ENCODE results near the gene WDR46. TPM values are rescaled to one million over a fixed set of nuclear protein-coding genes. Genes with fewer than 3 reads are reported as not detected.

The WDR46 gene
- total and polyA plus RNA-seq, 4 experiments from 2014 or later, result 60.8 to 88.9 (median 66.0) TPM

Small RNAs within 50 kb of the gene (microRNA-seq; reads per million reads assigned to microRNA genes)
- gene MIR6834 (ENCODE audit: borderline microRNAs expressed, borderline number of aligned reads, borderline replicate concordance) (not detected), gene MIR6873 (ENCODE audit: borderline microRNAs expressed, borderline number of aligned reads, borderline replicate concordance) (not detected)

Other genes with a start within 250 kb of the WDR46 start
- 10 to 100 TPM; 17.0 to 18.2 TPM for gene HLA-DPA1, start 215.6 kb downstream of the WDR46 start, total RNA-seq
- gene HLA-DPA1, start 215.6 kb downstream of the WDR46 start, polyA plus RNA-seq, result 10 to 100 TPM; 40.0 to 41.6 TPM
- gene HLA-DPB1, start 213.2 kb downstream of the WDR46 start, total RNA-seq, result 10 to 100 TPM; 14.5 to 17.2 TPM
- gene HLA-DPB1, start 213.2 kb downstream of the WDR46 start, polyA plus RNA-seq, result 10 to 100 TPM; 50.5 to 76.9 TPM
- gene COL11A2, start 96.8 kb downstream of the WDR46 start, total RNA-seq, result 1 to 10 TPM; 1.2 to 1.6 TPM
- gene COL11A2, start 96.8 kb downstream of the WDR46 start, polyA plus RNA-seq, result under 1 TPM; 0.40 to 0.49 TPM
- gene RXRB, start 88.6 kb downstream of the WDR46 start, total RNA-seq, result 10 to 100 TPM; 89.2 to 94.3 TPM
- gene RXRB, start 88.6 kb downstream of the WDR46 start, polyA plus RNA-seq, result 10 to 100 TPM in 1 of 2 donors, 1 to 10 TPM in 1; 5.6 to 11.5 TPM
- gene SLC39A7, start 88.4 kb downstream of the WDR46 start, total RNA-seq, result 10 to 100 TPM; 40.8 to 40.9 TPM
- gene SLC39A7, start 88.4 kb downstream of the WDR46 start, polyA plus RNA-seq, result 10 to 100 TPM; 22.9 to 23.1 TPM
- gene HSD17B8, start 84.6 kb downstream of the WDR46 start, total RNA-seq, result 10 to 100 TPM; 20.2 to 22.3 TPM
- gene HSD17B8, start 84.6 kb downstream of the WDR46 start, polyA plus RNA-seq, result 10 to 100 TPM; 57.4 to 77.3 TPM
- 10 to 100 TPM; 36.8 to 38.4 TPM for gene RING1, start 80.7 kb downstream of the WDR46 start, total RNA-seq
- gene RING1, start 80.7 kb downstream of the WDR46 start, polyA plus RNA-seq, result 1 to 10 TPM; 3.4 to 7.8 TPM
- gene VPS52, start 17.4 kb downstream of the WDR46 start, total RNA-seq, result 10 to 100 TPM; 89.4 to 95.7 TPM
- 10 to 100 TPM; 13.4 to 18.6 TPM for gene VPS52, start 17.4 kb downstream of the WDR46 start, polyA plus RNA-seq
- gene RPS18, start 17.2 kb downstream of the WDR46 start, total RNA-seq, result 1,000 to 10,000 TPM; 3,264 to 3,439 TPM
- 1,000 to 10,000 TPM; 8,832 to 8,968 TPM for gene RPS18, start 17.2 kb downstream of the WDR46 start, polyA plus RNA-seq
- 10 to 100 TPM; 43.3 to 46.7 TPM for gene B3GALT4, start 12.1 kb downstream of the WDR46 start, total RNA-seq
- gene B3GALT4, start 12.1 kb downstream of the WDR46 start, polyA plus RNA-seq, result 10 to 100 TPM; 22.2 to 30.5 TPM
- 10 to 100 TPM; 43.6 to 45.5 TPM for gene PFDN6, start 362 bp upstream of the WDR46 start, total RNA-seq
- gene PFDN6, start 362 bp upstream of the WDR46 start, polyA plus RNA-seq, result 10 to 100 TPM; 33.1 to 36.7 TPM
- gene RGL2, start 9.7 kb upstream of the WDR46 start, total RNA-seq, result 10 to 100 TPM; 66.8 to 67.9 TPM
- gene RGL2, start 9.7 kb upstream of the WDR46 start, polyA plus RNA-seq, result 10 to 100 TPM in 1 of 2 donors, 1 to 10 TPM in 1; 10.0 to 12.5 TPM
- gene TAPBP, start 24.8 kb upstream of the WDR46 start, total RNA-seq, result 100 to 1,000 TPM; 240 to 248 TPM
- gene TAPBP, start 24.8 kb upstream of the WDR46 start, polyA plus RNA-seq, result 100 to 1,000 TPM; 277 to 370 TPM
- gene ZBTB22, start 28.5 kb upstream of the WDR46 start, total RNA-seq, result 10 to 100 TPM; 28.6 to 28.7 TPM
- 10 to 100 TPM; 15.3 to 18.4 TPM for gene ZBTB22, start 28.5 kb upstream of the WDR46 start, polyA plus RNA-seq
- gene DAXX, start 33.7 kb upstream of the WDR46 start, total RNA-seq, result 10 to 100 TPM; 76.4 to 84.7 TPM
- gene DAXX, start 33.7 kb upstream of the WDR46 start, polyA plus RNA-seq, result 100 to 1,000 TPM in 1 of 2 donors, 10 to 100 TPM in 1; 73.1 to 125 TPM
- gene KIFC1, start 102.6 kb upstream of the WDR46 start, total RNA-seq, result under 1 TPM; 0.61 to 0.69 TPM
- gene KIFC1, start 102.6 kb upstream of the WDR46 start, polyA plus RNA-seq, result under 1 TPM in 1 of 2 donors, not detected in 1; 0.54 TPM
- 100 to 1,000 TPM; 220 TPM for gene PHF1, start 121.8 kb upstream of the WDR46 start, total RNA-seq
- 10 to 100 TPM; 61.2 to 81.8 TPM for gene PHF1, start 121.8 kb upstream of the WDR46 start, polyA plus RNA-seq
- 100 to 1,000 TPM; 210 to 217 TPM for gene CUTA, start 128.9 kb upstream of the WDR46 start, total RNA-seq
- 100 to 1,000 TPM; 371 to 407 TPM for gene CUTA, start 128.9 kb upstream of the WDR46 start, polyA plus RNA-seq
- gene SYNGAP1, start 130.8 kb upstream of the WDR46 start, total RNA-seq, result 10 to 100 TPM; 47.8 to 48.0 TPM
- gene SYNGAP1, start 130.8 kb upstream of the WDR46 start, polyA plus RNA-seq, result 1 to 10 TPM in 1 of 2 donors, not detected in 1; 1.9 TPM
- 10 to 100 TPM; 12.1 to 12.8 TPM for gene ZBTB9, start 165.3 kb upstream of the WDR46 start, total RNA-seq
- 10 to 100 TPM in 1 of 2 donors, 1 to 10 TPM in 1; 5.7 to 11.5 TPM for gene ZBTB9, start 165.3 kb upstream of the WDR46 start, polyA plus RNA-seq

Data from CD4-positive, alpha-beta memory T cell (primary cell).